NCI-H2227 (cell line): Measurements from ENCODE around the gene HOXA5.

Experiments used
- DNase-seq: peaks from one replicate; lab custom pipeline; 2025; ENCODE audit not compliant: unreplicated experiment; lab: John Stamatoyannopoulos, UW

Gene HOXA5

GRCh38 chr7:27160546-27161213 is 17.2 kb upstream of the HOXA5 start:
- peak; percentile 89 for DNase-seq

- no peak for DNase-seq
These were observed 16.7 kb upstream of the HOXA5 start for GRCh38 chr7:27160145-27160545.

- DNase-seq, result no peak
These were observed 16.0 kb upstream of the HOXA5 start for GRCh38 chr7:27159266-27160144.

GRCh38 chr7:27158436-27159265 is 15.2 kb upstream of the HOXA5 start:
- no peak for DNase-seq

- no peak for DNase-seq
These were observed 14.4 kb upstream of the HOXA5 start for GRCh38 chr7:27157702-27158431.

- peak; percentile 21 for DNase-seq
These were observed 13.6 kb upstream of the HOXA5 start for GRCh38 chr7:27156916-27157701.

GRCh38 chr7:27156508-27156898 is 13.0 kb upstream of the HOXA5 start, which contains the start of gene HOXA7:
TSS of gene HOXA7 (minus strand) at chr7:27156675. CDS start at chr7:27156545, 130 bp downstream.
- DNase-seq, result peak; percentile 78

- peak; percentile 43 for DNase-seq
These were observed 12.5 kb upstream of the HOXA5 start for GRCh38 chr7:27155816-27156507.

GRCh38 chr7:27154901-27155815 is 11.7 kb upstream of the HOXA5 start:
- no peak for DNase-seq

- no peak for DNase-seq
These were observed 10.9 kb upstream of the HOXA5 start for GRCh38 chr7:27154369-27154768.

- DNase-seq, result no peak
These were observed 10.0 kb upstream of the HOXA5 start for GRCh38 chr7:27153526-27153925.

- DNase-seq, result no peak
These were observed 9.4 kb upstream of the HOXA5 start for GRCh38 chr7:27152816-27153442.

- peak; percentile 10 for DNase-seq
These were observed 8.7 kb upstream of the HOXA5 start, which contains the start of gene HOXA3 for GRCh38 chr7:27151931-27152815. TSS of gene HOXA3 (minus strand) at chr7:27152583. CDS start at chr7:27110640, 41,943 bp downstream.

GRCh38 chr7:27151341-27151930 is 8.0 kb upstream of the HOXA5 start:
- DNase-seq, result no peak

GRCh38 chr7:27150568-27151340 is 7.3 kb upstream of the HOXA5 start:
- DNase-seq, result peak; percentile 81
